Vagina (tissue), 2 donors: ENCODE data around the gene DUSP16. TPM values are rescaled to one million over a fixed set of nuclear protein-coding genes. Genes with fewer than 3 reads are reported as not detected.
"Not testable (repeated sequence)": the region's sequence is repeated elsewhere in the genome, so short reads cannot be mapped to it uniquely, and the experiment has no call there.

Source experiments
- DNase-seq, 2 donors: peaks; one replicate each; pipeline ENCODE4 v3.0.0-alpha.2; 2017; ENCODE audit errors: extremely low spot score in 2 of 2
- H3K27ac ChIP-seq: fragments of 200-600 bp; sonication (generic); one replicate; pipeline ENCODE4 v1.5.1; 2019
- H3K27me3 ChIP-seq: fragments of 200-600 bp; sonication (generic); one replicate; pipeline ENCODE4 v1.5.1; 2019
- H3K36me3 ChIP-seq, 2 donors: fragments of 200-600 bp; sonication (generic); one replicate each; pipeline ENCODE4 v1.5.1; 2017 to 2019
- H3K4me1 ChIP-seq: fragments of 200-600 bp; sonication (generic); one replicate; pipeline ENCODE4 v1.5.1; 2019
- H3K4me3 ChIP-seq, 2 donors: fragments of 200-600 bp; sonication (generic); 1 replicate in 1 of 2; 2 replicates in 1 of 2; pipeline ENCODE4 v1.5.1; 2016 to 2019
- H3K9me3 ChIP-seq: fragments of 200-600 bp; sonication (generic); one replicate; pipeline ENCODE4 v1.5.1; 2019
- CTCF ChIP-seq, 3 experiments: fragments of 450-650 bp in 2 of 3; fragments of 200-600 bp in 1 of 3; sonication (generic) in 1 of 3; IDR thresholded peaks; one replicate each; pipeline ENCODE4 v1.5.1; 2017 to 2019; ENCODE audit warnings: antibody characterized with exemption in 3 of 3, mild to moderate bottlenecking in 2 of 3, moderate library complexity in 2 of 3
- POLR2A ChIP-seq, 2 donors: fragments of 450-650 bp; IDR thresholded peaks; one replicate each; pipeline ENCODE4 v1.6.1; 2017; ENCODE audit warnings: antibody characterized with exemption in 2 of 2, mild to moderate bottlenecking in 2 of 2, moderate library complexity in 2 of 2
- POLR2AphosphoS5 ChIP-seq, 2 donors: sonication (generic); formaldehyde crosslinking; IDR thresholded peaks; one replicate each; pipeline ENCODE4 v1.9.0; 2017; ENCODE audit warnings: antibody characterized with exemption in 2 of 2, mild to moderate bottlenecking in 2 of 2, low read depth in 1 of 2; ENCODE audit not compliant: insufficient read depth in 1 of 2
- intact Hi-C: fragments of 100-400 bp; cut with DNase I; formaldehyde crosslinking; loops from one replicate; pipeline ENCODE4 v1.15.1; 2023
- total RNA-seq: library from RNA; depleted of rRNA; stranded (reverse); fragments of >200 nt; gene quantifications from one replicate; pipeline ENCODE4 v1.2.3, GENCODE V29; 2016

DUSP16 gene
- total RNA-seq, 1 donor from 2014 or later = 30.9 TPM

DNA sequence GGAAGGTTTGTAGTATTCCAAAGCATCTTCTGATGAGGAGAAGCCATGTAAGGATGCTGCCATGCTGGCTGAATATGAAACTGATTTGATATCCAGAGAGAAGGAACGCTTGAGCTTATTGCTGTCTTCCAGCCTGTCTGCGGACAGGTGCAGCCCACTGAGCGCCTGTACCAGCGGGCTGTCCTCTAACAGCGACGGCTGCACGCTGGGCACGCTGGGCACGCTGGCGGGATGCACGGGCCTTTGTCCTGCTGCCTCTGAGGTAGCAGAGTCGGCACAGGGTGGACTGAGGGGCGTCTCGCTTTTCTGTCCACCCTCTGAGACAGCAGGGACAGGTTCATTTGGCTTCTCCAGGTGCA, 85.2 kb downstream of the DUSP16 start:
- Histone ChIP-seq H3K9me3 (no peaks in the 10 kb centered on the region), H3K36me3 (peaks cover 0 to 34% of the 10 kb centered on the region in 2 donors), H3K4me1 (no peaks in the 10 kb centered on the region), H3K27ac (no peak overlapping the region), H3K27me3 (no peaks in the 10 kb centered on the region), H3K4me3 (no peak overlapping the region)
- no peak for TF ChIP-seq CTCF (IDR thresholded peaks at IDR 0.05)
- TF ChIP-seq POLR2AphosphoS5 (IDR thresholded peaks at IDR 0.05; ENCODE audit: insufficient read depth in 1 of 2, low read depth in 1 of 2) = no peak
- no peak for TF ChIP-seq POLR2A (IDR thresholded peaks at IDR 0.05)
- intact Hi-C loops = no loop called here
- DNase-seq = no peak

- H3K9me3 ChIP-seq = no peaks in the 10 kb centered on the region
- TF ChIP-seq CTCF (IDR thresholded peaks at IDR 0.05) = no peak
- no peak for TF ChIP-seq POLR2AphosphoS5 (IDR thresholded peaks at IDR 0.05; ENCODE audit: insufficient read depth in 1 of 2, low read depth in 1 of 2)
- no peak for TF ChIP-seq POLR2A (IDR thresholded peaks at IDR 0.05)
- H3K4me3 ChIP-seq = no peak overlapping the region
- peaks cover 0 to 34% of the 10 kb centered on the region in 2 donors for H3K36me3 ChIP-seq
- no peak overlapping the region for H3K27ac ChIP-seq
- no peaks in the 10 kb centered on the region for H3K4me1 ChIP-seq
- DNase-seq = no peak
- intact Hi-C loops = no loop called here
- no peaks in the 10 kb centered on the region for H3K27me3 ChIP-seq
Observed at GRCh38 chr12:12476857-12477531, 85.7 kb downstream of the DUSP16 start.

GRCh38 chr12:12474931-12475795, 87.5 kb downstream of the DUSP16 start:
- Histone ChIP-seq H3K27ac (no peak overlapping the region), H3K9me3 (no peaks in the 10 kb centered on the region), H3K4me3 (no peak overlapping the region), H3K4me1 (no peaks in the 10 kb centered on the region), H3K36me3 (peaks cover 0 to 34% of the 10 kb centered on the region in 2 donors), H3K27me3 (no peaks in the 10 kb centered on the region)
- DNase-seq = no peak
- intact Hi-C loops = no loop called here
- TF ChIP-seq POLR2AphosphoS5 (IDR thresholded peaks at IDR 0.05; ENCODE audit: insufficient read depth in 1 of 2, low read depth in 1 of 2) = no peak
- no peak for TF ChIP-seq CTCF (IDR thresholded peaks at IDR 0.05)
- TF ChIP-seq POLR2A (IDR thresholded peaks at IDR 0.05) = no peak

GRCh38 chr12:12474471-12474928, 88.2 kb downstream of the DUSP16 start:
- Histone ChIP-seq H3K9me3 (no peaks in the 10 kb centered on the region), H3K27me3 (no peaks in the 10 kb centered on the region), H3K27ac (no peak overlapping the region), H3K4me3 (no peak overlapping the region), H3K36me3 (peaks cover 0 to 34% of the 10 kb centered on the region in 2 donors), H3K4me1 (no peaks in the 10 kb centered on the region)
- no peak for DNase-seq
- intact Hi-C loops = no loop called here
- TF ChIP-seq POLR2AphosphoS5 (IDR thresholded peaks at IDR 0.05; ENCODE audit: insufficient read depth in 1 of 2, low read depth in 1 of 2) (no peak), CTCF (IDR thresholded peaks at IDR 0.05) (no peak)

GRCh38 chr12:12473223-12473622, 89.4 kb downstream of the DUSP16 start:
- H3K9me3 ChIP-seq = no peaks in the 10 kb centered on the region
- H3K36me3 ChIP-seq = peaks cover 0 to 23% of the 10 kb centered on the region in 2 donors
- intact Hi-C loops = no loop called here
- H3K4me3 ChIP-seq = no peak overlapping the region
- no peaks in the 10 kb centered on the region for H3K4me1 ChIP-seq
- no peak for DNase-seq
- no peaks in the 10 kb centered on the region for H3K27me3 ChIP-seq
- H3K27ac ChIP-seq = no peak overlapping the region
- TF ChIP-seq CTCF (IDR thresholded peaks at IDR 0.05) = no peak
- TF ChIP-seq POLR2AphosphoS5 (IDR thresholded peaks at IDR 0.05; ENCODE audit: insufficient read depth in 1 of 2, low read depth in 1 of 2) = no peak
- TF ChIP-seq POLR2A (IDR thresholded peaks at IDR 0.05) = no peak

- H3K27ac ChIP-seq, H3K4me3 ChIP-seq, H3K27me3 ChIP-seq, H3K9me3 ChIP-seq, H3K4me1 ChIP-seq, intact Hi-C loops: not testable (repeated sequence)
- peaks cover 0 to 14% of the 10 kb centered on the region in 2 donors for H3K36me3 ChIP-seq
- peak in 1 of 2 donors; percentile 52 for DNase-seq
Observed at GRCh38 chr12:12471982-12472961, 90.4 kb downstream of the DUSP16 start.
